ENCODE measurements around the gene TRIM3.

The TRIM3 gene

DNA sequence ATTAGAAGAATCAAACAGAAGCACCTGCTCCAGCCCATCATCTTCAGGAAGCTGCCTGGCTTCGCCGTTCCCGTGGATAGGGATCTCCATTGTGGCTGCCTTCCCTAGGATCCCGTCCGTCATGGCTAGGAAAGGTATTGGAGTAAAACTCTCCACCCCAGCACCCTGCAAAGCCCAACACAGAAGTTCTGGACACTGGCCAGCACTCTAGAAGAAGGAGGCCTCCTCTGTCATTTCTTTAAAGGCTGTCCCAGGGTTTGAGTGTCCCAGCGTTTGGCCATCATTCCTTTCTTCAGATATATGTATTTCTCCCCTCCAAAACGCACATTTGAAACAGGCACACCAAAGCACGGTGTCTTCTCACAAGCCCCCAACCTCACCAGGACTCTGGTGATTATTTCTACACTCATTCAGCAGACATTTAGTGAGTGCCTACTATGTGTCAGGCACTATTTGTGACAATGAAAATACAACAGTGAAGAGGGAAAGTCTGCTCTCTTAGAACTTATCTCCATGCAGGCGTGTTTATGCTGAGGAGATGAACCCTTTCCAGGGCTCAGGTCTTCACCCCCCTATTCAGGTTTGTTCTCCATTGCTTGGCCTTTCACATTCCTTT, 6.7 kb upstream of the TRIM3 start:
- no peak for DNase-seq (ENCODE audit: low spot score)

DNA sequence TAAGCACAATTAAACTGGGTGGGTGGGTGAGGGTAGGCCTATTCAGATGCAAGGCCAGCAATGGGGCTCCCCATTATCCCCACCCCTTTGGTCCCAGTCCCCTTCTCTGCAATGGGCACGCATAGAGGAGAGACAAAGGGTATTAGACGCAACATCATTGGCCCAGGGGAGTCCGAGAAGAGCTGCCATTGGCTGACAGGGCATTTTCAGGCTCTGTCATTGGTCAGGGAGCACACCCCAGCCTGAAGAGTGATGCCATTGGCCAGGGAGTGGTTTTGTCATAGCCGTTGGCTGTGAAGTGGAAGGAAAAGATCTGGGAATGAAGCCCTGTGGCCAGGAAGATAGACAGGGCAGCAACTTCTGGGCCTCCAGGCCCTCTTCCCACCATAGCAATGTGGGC, 2.8 kb upstream of the TRIM3 start:
- DNase-seq (ENCODE audit: low spot score), result no peak

DNA sequence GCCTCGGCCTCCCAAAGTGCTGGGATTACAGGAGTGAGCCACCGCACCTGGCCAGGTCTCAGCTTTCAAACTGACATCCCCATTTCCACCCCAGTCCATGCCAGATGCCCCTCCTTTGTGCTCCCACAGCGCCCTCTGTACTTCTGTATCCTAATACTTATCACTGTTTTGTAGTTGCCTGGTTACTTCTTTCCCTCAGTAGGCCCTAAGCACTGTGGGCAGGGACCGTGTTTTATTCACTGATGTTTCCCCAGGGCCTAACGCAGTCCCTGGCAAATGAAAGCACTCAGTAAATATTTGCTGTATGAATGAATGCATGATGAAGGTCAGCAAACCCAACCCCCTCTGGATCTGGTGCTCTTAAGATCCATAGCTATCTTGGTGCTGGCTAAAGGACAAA, 2.2 kb upstream of the TRIM3 start:
- no peak for DNase-seq (ENCODE audit: low spot score)

DNA sequence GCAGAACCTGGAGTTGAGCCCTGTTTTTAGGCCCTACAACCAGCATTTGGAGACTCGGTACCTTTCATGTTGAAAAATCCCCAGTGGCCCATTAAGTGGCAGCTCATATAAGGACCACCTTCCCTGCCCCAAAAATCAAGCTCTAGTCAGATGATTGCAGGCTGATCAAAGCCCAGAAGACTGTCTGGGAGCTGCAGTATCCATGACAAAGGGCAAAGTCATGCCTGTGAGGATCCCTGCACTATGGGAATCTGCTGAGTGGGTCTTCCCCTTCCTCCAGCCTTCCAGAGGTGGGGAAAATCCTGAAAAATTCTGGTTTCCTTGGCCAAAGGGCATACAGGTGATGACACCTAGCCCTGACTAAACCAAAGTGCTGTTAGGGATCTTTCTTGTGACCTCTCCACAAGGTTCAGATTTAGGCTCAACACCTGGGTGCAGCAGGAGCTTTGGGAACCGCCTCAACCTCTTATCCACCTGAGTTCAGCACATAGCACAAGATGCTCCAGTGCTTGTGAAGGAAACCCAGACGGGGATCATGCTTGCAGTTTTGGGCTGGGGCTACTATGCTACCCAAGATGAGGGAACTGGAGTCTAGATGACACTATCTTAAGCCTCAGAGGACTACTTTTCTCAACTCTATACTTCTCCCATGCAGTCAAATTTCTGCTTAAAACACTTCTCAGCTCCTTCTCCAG, 1.2 kb upstream of the TRIM3 start:
- DNase-seq (ENCODE audit: low spot score), result no peak

DNA sequence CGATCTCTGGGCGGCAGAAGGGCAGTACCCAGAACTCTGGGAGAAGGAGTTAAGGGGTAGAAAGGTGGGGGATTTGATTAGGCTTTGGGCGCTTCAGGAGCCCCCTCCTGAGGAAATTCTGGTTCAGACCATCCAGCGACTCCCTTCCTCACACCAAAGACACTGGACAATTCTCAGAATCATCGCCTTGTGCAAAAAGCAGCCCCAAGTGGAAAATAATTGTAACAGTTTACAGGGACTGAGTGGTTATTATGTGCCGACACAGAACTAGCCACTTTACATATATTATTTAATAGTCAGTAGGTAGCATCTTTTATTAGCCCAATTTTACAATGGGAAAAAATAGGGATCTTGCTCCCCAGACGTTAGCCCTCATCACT, 662 bp upstream of the TRIM3 start:
- DNase-seq (ENCODE audit: low spot score), result no peak

DNA sequence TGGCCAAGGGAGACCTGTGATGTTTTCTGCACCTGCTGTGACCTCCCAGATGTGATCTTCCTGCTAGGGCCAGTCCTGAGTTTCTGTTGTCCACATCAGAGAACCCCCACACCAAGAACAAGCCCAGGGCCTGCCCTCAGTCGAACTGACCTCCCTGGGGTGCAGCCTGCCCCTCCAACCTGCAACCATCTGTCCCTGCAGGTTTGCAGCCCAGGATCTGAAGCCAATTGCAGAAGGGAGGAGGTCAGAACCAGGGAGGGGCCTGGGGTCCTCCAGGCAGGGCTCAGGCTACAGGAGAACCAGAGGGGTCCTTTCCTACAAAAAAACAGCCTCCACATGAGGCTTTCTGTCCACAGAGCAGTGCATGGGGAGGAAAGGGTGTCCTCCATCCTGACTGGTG, 807 bp downstream of the TRIM3 start:
- DNase-seq (ENCODE audit: low spot score), result no peak

DNA sequence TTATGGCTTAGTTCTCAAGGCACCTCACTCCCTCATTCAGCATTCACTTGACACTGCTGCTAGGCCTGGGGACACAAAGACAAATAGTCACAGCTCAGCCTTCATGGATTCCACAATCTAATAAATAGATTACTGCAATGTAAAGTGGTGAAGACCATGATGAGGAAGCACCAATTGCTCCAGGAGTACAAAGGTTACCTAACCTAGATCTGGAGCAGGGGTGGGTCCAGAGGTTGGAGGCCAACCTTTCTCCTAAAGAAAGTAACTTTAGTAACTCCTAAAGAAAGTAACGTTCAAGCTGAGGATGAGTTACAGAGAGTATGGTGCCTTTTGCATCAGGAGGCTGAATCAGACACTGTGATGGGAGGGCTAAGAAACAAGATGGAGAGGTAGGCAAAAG, 4.1 kb downstream of the TRIM3 start:
- DNase-seq (ENCODE audit: low spot score), result no peak

DNA sequence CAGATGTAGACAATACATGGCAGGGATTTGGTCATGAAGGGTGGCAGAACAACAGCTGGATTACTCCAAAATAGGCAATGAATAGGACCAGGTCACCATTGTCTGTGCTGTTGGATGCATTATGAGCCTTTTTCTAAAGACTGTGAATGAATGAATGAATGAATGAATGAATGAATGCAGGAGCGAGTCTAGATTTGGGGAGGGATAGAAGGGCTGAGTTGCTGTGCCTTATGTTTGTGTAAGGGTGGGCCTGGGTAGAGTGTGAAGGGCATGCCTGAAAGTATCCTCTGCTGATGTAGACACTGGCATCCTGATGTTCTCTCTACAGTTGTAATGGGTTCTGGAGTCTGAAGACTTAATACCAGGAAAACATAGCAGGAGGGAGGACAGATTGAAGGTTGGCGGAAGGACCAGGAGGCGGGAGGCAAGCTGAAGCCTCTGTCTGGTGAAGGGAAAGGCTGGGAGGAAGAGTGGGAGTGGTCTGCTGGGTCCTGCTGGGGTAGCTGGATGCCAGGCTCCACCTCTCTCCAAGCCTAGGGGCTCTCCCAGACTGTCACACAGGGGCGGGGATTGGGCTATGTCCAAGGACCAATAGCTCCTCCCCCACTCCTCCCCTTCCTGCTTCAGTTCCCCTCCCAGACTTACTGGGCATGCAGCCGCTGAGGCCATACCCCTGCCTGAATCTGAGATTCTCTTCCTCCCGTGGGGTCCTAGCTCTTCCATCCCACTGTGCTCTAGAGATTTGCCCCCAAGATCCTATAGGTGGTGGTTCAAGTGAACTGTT, 4.8 kb downstream of the TRIM3 start:
- DNase-seq (ENCODE audit: low spot score), result peak; percentile 80

DNA sequence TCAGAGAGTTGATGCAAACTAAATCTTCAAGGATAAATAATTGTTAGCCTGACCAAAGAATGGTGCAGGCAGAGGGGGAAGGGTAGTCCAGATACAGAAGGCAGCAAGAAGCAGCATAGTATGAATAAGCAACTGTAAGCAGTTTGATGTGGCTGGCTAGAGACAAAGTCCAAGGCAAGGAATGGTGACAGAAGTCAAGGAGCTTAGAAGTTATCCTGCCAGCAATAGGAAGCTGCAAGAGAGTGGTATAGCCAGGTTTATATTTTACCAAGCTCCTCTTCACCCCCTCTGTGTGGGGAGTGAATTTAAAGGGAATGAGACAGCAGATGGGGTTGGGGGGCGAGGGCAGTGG, 14.7 kb downstream of the TRIM3 start:
- DNase-seq (ENCODE audit: low spot score), result no peak

DNA sequence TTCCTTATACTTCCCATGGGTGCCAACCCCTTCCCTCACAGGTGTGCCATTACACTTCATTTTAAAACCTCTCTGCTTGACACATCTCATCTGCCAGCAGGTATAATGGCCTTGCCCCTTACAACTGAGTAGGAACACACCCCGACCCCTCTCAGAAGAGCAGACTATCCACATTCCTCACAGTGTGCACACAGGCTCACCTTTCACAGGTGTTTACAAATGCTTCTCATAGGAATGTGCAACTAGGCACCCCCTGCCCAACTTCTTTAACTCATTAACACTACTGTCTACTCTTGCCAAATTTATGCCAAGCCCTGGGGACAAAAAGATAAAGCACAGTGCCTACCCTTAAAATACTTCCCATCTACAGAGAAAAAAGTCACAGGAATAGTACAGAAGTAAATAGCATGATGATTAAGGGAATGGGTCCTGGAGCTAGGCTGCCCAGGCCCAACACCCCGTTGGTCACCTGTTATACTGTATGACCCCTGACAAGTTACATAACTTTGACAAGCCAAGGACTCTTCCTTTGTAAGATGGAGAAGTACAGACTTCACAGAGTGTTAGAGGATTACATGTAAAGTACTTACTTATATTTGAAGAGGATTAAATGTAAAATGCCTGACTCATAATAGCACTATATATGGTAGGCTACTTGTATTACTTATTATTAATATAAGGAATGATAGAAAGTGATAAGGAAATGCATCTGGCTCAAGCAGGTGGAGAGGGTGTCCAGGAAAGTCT, 15.2 kb downstream of the TRIM3 start:
- DNase-seq (ENCODE audit: low spot score), result no peak

DNA sequence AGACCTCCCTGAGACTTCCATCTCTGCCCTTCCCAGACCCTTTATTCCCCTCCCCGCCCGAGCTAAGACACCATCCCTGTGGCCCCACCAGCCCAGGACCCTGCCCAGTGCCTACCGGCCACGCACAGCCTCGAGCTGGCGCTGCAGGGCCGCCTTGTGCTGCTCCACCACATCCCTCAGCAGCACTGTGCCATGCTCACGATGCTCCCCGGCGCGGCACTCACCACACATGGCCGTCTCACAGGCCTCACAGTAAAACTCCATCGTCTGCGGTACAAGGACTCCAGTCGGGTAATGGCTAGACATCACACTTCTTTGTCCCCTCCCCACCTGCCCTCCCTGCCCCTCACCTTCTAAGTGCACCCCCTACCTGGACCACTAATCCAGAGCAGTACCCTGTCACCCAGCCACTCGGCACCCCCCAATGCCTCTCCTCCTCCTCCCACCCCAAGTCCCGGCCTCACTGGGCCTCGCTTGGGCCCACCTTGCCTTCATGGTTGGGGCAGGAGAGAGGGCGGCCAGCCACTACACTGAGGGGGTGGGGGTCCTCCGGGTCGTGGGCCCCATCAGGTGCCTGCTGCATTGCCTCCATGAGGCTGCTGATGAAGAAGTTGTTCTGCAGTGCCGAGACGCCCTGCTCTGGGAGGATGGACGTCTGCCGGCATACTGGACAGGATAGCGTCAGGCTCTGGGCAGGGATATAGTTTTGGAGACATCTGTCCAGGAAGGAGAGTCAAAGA, 16.0 kb downstream of the TRIM3 start:
- DNase-seq (ENCODE audit: low spot score), result no peak

DNA sequence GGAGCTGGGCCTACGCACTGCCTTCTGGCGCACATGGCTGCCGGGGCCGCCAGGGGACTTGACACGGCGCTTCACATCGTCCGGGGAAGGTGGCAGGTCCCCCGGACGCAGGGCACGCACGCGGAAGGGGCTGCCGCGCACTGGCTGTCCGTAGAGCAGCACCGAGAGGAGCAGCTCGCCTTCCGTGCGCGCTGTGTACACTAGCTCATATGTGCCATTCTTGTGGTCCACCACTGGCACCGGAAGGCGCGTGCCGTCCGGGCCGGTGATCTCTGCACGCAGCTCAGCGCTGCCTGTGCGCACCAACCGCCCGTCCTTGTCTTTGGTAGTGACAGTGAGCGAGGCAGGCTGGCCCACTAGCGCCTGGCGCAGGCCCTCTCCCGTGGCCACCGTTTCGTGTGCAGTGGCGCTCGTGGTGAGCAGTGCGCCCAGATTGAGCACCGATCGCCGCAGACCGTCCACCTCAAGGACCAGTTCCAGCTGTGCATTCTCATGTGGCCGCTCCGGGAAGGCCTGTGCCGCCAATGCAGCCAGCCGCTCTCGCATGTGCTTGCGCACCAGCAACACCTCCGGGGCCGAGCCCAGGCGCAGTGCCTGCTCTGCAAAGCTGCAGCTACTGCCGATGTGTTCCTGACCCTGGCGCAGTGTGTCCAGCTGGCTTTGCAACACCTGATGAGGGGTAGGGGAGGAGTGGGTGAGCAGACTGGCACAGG, 17.2 kb downstream of the TRIM3 start:
- no peak for DNase-seq (ENCODE audit: low spot score)

DNA sequence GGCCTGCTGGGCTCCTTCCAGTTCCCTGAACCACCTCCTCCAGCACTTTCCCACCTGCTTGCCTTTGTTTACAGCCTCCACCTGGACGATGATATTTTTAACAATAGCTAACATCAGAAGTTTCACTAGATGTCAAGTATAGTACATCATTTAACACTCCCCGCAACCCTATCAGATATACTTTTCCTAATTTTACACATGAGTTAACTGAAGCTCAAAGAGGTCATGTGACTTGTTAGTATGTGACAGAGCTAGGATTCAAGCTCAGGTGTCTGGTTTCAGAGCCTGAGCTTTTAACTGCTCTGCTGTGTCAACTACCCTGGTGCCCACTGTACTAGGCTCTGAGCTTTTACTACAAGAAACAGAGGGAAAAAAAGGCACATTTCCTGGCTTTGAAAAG, 18.7 kb downstream of the TRIM3 start:
- no peak for DNase-seq (ENCODE audit: low spot score)

DNA sequence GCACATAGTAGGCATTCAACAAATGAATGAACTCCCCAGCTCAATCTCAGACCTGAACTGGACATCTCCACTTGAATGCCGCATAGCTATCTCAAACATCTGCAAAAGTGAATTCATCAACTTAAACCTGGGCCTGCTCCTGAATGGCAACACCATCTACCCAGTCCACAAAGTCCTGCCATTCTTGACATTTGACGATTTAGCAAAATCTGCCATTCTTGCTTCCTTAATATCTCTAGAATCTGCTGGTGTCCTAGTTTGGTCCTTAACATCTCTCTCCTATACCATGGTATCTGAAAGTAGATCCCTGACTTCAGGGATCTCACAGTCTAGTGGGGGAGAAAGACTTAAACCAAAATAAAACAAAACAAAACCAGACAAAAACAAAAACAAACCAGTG, 20.6 kb downstream of the TRIM3 start:
- no peak for DNase-seq (ENCODE audit: low spot score)

DNA sequence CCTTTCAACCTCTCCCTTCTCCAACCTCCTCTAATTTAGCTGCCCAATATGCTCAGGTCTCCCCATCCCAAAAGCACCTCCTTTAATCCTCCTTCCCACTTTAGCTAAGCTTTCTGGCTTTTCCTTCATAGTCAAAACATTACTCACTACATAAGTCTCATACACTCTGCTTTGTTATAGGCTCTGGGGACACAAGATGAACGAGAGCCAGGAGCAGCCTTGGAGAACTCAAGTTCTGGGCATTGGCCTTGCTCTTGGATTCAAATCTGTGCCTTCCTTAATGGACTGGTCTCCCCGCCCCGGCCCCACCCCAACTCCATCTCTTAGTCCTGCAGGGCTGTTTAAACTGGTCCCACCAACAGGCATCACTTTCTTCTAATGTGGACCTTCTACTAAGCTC, 21.5 kb downstream of the TRIM3 start:
- no peak for DNase-seq (ENCODE audit: low spot score)

DNA sequence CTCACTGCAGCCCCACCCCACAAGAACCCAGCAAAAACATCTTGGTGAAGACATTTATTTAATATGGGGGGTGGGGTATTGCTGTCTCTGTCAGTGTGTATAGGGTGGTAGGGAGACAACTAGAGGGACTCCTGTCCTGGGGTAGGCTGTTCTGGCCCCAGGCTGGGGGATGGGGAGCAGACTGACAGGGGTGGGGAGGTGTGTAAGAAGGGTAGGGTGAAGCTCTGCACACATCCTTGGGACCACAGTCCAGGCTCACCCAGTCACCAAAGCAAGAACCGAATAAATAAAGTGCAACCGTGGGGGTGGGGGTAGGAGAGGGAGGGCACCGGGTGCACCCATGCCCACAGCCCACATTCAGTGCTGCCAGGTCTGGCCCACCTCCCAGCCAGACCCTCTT, 25.2 kb downstream of the TRIM3 start:
- DNase-seq (ENCODE audit: low spot score), result no peak

DNA sequence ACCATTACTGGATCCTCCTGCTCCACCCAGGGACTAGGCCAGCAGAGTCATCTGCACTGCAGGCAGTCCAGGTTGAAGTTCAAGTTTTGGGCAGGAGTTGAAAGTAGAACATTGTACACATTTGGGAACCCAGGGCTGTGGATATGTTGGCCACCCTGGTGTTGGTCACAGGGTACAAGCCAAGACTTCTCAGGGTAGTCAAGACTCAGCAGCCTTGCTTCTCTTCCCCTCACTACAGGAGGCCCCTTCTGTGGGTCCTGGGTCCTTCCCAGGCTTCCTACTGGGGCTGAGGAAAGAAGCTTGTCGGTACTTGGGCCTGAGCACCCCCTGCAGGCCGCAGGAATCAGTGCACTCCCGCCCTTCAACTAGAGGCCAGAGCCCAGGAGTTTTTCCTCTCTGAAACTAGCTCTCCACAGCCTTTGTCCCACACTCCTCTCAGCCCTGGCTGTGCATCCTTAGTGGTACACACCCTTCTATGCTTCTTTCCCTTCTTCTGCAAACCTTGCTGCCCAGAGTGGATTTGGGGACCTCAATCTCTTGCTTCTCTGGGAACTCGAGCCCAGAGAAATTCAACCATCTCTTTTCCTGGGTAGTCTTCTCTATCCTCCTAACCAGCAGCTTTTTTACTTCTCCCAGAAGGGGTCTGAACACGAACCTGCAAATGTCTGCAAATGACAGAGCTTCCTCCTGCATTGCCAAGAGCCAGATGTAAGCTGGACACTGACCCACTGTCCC, 30.3 kb downstream of the TRIM3 start:
- peak; percentile 75 for DNase-seq (ENCODE audit: low spot score)

DNA sequence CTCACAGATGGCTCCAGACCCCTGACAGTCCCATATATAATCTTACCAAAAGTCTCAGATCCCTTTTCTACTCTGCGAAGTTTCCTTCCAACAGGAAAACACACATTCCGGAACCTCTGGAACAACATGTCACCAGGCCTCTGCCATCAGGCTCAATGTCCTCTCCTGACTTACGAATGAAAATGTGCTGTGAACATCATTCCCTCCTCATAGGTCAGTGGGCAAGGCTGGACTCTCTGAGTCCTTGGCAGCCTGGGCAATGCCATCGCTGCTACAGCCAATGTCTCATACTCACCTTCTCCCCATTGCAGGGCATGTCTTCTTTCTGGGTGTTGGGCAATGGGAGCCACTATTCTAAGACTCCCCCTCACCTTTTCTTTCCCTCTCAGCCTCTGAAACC, 31.3 kb downstream of the TRIM3 start:
- no peak for DNase-seq (ENCODE audit: low spot score)

DNA sequence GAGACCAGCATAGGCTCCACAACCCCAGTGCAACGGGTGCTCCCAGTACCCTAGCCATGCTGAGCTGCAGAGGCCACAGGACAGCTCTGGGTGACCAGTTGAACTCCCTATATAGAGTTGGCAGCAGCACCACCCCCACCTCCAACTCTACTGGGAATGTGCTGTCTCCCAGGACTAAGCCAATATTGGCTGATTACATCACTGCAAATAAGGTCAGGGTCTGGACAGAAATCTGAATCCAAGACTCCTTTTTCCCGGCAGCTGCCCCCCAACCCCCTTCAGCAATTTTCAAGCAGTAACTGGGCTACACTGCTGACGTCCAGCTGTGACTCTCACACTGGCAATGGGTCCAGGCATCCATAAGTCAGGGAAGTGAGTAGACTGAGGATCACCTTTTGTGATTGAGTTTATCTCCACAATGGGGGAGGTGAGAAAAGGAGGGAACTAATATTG, 32.8 kb downstream of the TRIM3 start, which contains the start of gene HPX:
Gene HPX, minus strand, starts transcription at position 82 of the 453 bp plus-strand sequence. Its CDS starts 24 bp downstream, at position 58.
- no peak for DNase-seq (ENCODE audit: low spot score)

DNA sequence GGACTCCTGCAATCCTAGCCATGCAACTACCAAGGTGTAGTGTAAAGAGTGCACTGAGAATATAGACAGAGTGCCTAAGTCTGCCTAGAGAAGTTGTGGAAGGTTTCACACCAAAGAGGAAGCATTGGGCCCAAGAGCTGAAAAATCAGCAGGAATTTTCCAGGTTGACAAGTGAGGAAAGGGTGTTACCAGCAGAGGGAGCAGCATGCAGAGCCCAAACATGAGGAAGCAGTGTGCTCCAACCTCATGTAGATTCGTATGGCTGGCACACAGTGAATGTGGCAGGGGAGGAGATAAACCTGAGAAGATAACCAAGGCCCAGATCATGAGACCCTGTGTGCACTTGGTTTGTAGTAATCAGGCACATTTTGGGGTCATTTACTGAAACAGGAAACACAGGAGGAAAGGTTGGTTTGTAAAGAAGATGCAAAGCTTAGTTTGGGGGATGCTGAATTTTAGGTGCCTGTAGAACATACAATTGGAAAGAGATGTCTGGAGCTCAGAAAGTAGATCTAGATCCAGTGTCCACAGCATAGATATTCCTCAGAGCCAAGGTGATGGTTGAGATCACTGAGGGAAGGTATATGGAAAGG, 34.7 kb downstream of the TRIM3 start:
- peak; percentile 50 for DNase-seq (ENCODE audit: low spot score)
